HepG2 (cell line): ENCODE results near the gene TMEM218. TPM values are rescaled to one million over a fixed set of nuclear protein-coding genes. Genes with fewer than 3 reads are reported as not detected.
A peak's percentile ranks its signal among the peaks of the same experiment; 100 is the strongest.

Experiments
- ASH2L ChIP-seq: fragments of 300-600, 200-600 bp; sonication (generic); IDR thresholded peaks from 2 replicates; pipeline ENCODE4 v1.7.0; 2017; ENCODE audit warnings: low read depth, mild to moderate bottlenecking, moderate library complexity, mixed read lengths, low read length; ENCODE audit not compliant: insufficient read length
- ATF4 ChIP-seq, 2 experiments: fragments of 450-650 bp in 1 of 2; sonication (generic) in 1 of 2; formaldehyde crosslinking; IDR thresholded peaks; 2 replicates each; pipeline versions ENCODE4 v1.5.0 to v1.8.0; 2020 to 2022; ENCODE audit warnings: mild to moderate bottlenecking in 1 of 2, missing genetic modification reagents in 1 of 2
- BRD4 ChIP-seq: sonication (generic); formaldehyde crosslinking; IDR thresholded peaks from 2 replicates; pipeline ENCODE4 v1.4.0; 2020; ENCODE audit warnings: missing genetic modification reagents
- DNMT3B ChIP-seq: conservative IDR thresholded peaks from 2 replicates; pipeline ENCODE4 v1.6.1; 2016; ENCODE audit warnings: missing biosample characterization, control low read depth
- GLI4 ChIP-seq: sonication (generic); formaldehyde crosslinking; IDR thresholded peaks from 2 replicates; pipeline ENCODE4 v1.5.1; 2020; ENCODE audit warnings: missing genetic modification reagents, mild to moderate bottlenecking, moderate library complexity, borderline replicate concordance
- HMGXB4 ChIP-seq, 2 experiments: sonication (generic) in 1 of 2; formaldehyde crosslinking in 1 of 2; IDR thresholded peaks; 2 replicates each; pipeline versions ENCODE4 v1.4.0 to v1.6.1; 2018 to 2020; ENCODE audit warnings: missing genetic modification reagents in 2 of 2, borderline replicate concordance in 1 of 2, low read depth in 1 of 2, mild to moderate bottlenecking in 1 of 2, missing biosample characterization in 1 of 2
- IRF2 ChIP-seq: IDR thresholded peaks from 2 replicates; pipeline ENCODE4 v1.6.1; 2018; ENCODE audit warnings: missing genetic modification reagents, missing compliant biosample characterization
- NCOR1 ChIP-seq: fragments of 200-600 bp; sonication (generic); IDR thresholded peaks from 2 replicates; pipeline ENCODE4 v1.7.0; 2017; ENCODE audit warnings: antibody characterized with exemption, low read length, borderline replicate concordance
- NFIB ChIP-seq: sonication (generic); formaldehyde crosslinking; IDR thresholded peaks from 2 replicates; pipeline ENCODE4 v1.9.0; 2021; ENCODE audit warnings: missing genetic modification reagents, mild to moderate bottlenecking, borderline replicate concordance
- PRDM4 ChIP-seq: sonication (generic); formaldehyde crosslinking; IDR thresholded peaks from 2 replicates; pipeline ENCODE4 v1.9.0; 2021; ENCODE audit warnings: missing genetic modification reagents, borderline replicate concordance
- PTBP1 ChIP-seq: fragments of 200-400 bp; formaldehyde crosslinking; IDR thresholded peaks from 2 replicates; pipeline ENCODE4 v1.6.1; 2018; ENCODE audit warnings: low read length, low read depth; ENCODE audit not compliant: poor library complexity, severe bottlenecking
- SIX1 ChIP-seq: sonication (generic); formaldehyde crosslinking; IDR thresholded peaks from 2 replicates; pipeline ENCODE4 v1.4.0; 2020; ENCODE audit warnings: missing genetic modification reagents, borderline replicate concordance
- TMF1 ChIP-seq: sonication (generic); formaldehyde crosslinking; IDR thresholded peaks from 2 replicates; pipeline ENCODE4 v1.8.1; 2022; ENCODE audit warnings: low read depth, missing genetic modification reagents
- ZNF446 ChIP-seq: sonication (generic); formaldehyde crosslinking; IDR thresholded peaks from 2 replicates; pipeline ENCODE4 v1.5.0; 2020; ENCODE audit warnings: mild to moderate bottlenecking, missing genetic modification reagents
- polyA plus RNA-seq, 8 experiments: library from polyadenylated mRNA; depleted of rRNA in 3 of 8; stranded (reverse) in 7 of 8; unstranded in 1 of 8; fragments of >200 nt; fragmentation: Illumina TruSeq in 4 of 8; extraction: Trizol in 4 of 8; gene quantifications; 2 replicates each; pipeline versions ENCODE4 v1.2.1 to v1.2.3, GENCODE V29; 2011 to 2016; ENCODE audit warnings: low read depth in 4 of 8, missing spikeins in 1 of 8, mixed read lengths in 1 of 8; ENCODE audit not compliant: insufficient read depth in 1 of 8
- total RNA-seq, 5 experiments: library from RNA; depleted of rRNA; stranded (reverse); fragments of >200 nt; fragmentation: Illumina TruSeq; extraction: Trizol; gene quantifications; 2 replicates each; pipeline ENCODE4 v1.2.3, GENCODE V29; 2016; ENCODE audit warnings: low read depth in 1 of 5
- TF ChIP-seq, protein P1 (sequence below): sonication (generic); formaldehyde crosslinking; IDR thresholded peaks from 2 replicates; pipeline ENCODE4 v1.5.1; 2020; ENCODE audit warnings: missing genetic modification reagents, mild to moderate bottlenecking, borderline replicate concordance
- TF ChIP-seq, protein P2 (sequence below): sonication (generic); formaldehyde crosslinking; IDR thresholded peaks from 2 replicates; pipeline ENCODE4 v1.5.1; 2020; ENCODE audit warnings: missing genetic modification reagents, mild to moderate bottlenecking, borderline replicate concordance
- TF ChIP-seq, protein P3 (sequence below): sonication (generic); formaldehyde crosslinking; IDR thresholded peaks from 2 replicates; pipeline ENCODE4 v1.8.0; 2022; ENCODE audit warnings: missing genetic modification reagents, mild to moderate bottlenecking, inconsistent platforms, borderline replicate concordance

TMEM218 gene
- total and polyA plus RNA-seq, 2 of the 13 experiments (the other 11 are each of a cell fraction or from before 2014, with no cell fraction given) = 11.8 to 14.0 TPM

- TF ChIP-seq, protein P1, sequence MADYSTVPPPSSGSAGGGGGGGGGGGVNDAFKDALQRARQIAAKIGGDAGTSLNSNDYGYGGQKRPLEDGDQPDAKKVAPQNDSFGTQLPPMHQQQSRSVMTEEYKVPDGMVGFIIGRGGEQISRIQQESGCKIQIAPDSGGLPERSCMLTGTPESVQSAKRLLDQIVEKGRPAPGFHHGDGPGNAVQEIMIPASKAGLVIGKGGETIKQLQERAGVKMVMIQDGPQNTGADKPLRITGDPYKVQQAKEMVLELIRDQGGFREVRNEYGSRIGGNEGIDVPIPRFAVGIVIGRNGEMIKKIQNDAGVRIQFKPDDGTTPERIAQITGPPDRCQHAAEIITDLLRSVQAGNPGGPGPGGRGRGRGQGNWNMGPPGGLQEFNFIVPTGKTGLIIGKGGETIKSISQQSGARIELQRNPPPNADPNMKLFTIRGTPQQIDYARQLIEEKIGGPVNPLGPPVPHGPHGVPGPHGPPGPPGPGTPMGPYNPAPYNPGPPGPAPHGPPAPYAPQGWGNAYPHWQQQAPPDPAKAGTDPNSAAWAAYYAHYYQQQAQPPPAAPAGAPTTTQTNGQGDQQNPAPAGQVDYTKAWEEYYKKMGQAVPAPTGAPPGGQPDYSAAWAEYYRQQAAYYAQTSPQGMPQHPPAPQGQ (CRISPR knock-in tag) = no peak
- TF ChIP-seq, protein P2, sequence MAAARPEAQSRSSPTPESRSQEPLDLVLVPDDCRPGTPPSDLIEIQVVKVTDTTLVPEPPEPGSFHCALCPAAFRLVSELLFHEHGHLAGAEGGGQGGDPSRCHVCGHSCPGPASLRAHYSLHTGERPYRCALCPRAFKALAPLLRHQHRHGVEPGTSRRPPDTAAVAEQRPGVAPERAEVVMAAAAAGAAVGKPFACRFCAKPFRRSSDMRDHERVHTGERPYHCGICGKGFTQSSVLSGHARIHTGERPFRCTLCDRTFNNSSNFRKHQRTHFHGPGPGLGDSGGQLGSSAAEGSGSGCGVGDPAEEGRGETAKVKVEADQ = peak; percentile 62; the same call in 1 of the 2 replicates
- TF ChIP-seq SIX1 (CRISPR knock-in tag) (no peak), TMF1 (CRISPR knock-in tag) (no peak), BRD4 (CRISPR knock-in tag) (no peak), NFIB (CRISPR knock-in tag) (no peak), PRDM4 (CRISPR knock-in tag) (no peak), HMGXB4 (CRISPR knock-in tag; IDR thresholded peaks at IDR 0.05; ENCODE audit: borderline replicate concordance in 1 of 2, low read depth in 1 of 2) (0 out of 4 replicates have a peak, but pooled peaks of 1 of the 2 experiments have one; percentile 21), ZNF446 (CRISPR knock-in tag) (no peak), PTBP1 (no peak), ATF4 (CRISPR knock-in tag; IDR thresholded peaks at IDR 0.05) (peak in 1 of 2 experiments; percentile 31; a peak in 1 of 4 replicates), ASH2L (peak; percentile 76), GLI4 (CRISPR knock-in tag) (0 out of 2 replicates have a peak, but pooled peaks have one; percentile 42), NCOR1 (peak; percentile 52; the same call in 1 of the 2 replicates), IRF2 (0 out of 2 replicates have a peak, but pooled peaks have one; percentile 12), DNMT3B (CRISPR knock-in tag) (peak; percentile 83; the same call in 1 of the 2 replicates)
- TF ChIP-seq, protein P3, sequence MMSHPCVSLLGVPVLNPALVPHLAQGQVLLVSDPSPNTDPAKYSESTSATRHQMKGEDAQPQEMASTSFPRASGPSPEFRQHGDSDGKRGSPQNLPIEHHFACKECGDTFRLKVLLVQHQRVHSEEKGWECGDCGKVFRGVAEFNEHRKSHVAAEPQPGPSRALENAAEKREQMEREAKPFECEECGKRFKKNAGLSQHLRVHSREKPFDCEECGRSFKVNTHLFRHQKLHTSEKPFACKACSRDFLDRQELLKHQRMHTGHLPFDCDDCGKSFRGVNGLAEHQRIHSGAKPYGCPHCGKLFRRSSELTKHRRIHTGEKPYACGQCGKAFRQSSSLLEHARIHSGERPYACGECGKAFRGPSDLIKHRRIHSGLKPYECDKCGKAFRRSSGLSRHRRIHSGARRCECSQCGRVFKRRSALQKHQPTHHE (CRISPR knock-in tag) = no peak
These were observed at the start of gene TMEM218 (continued) for GRCh38 chr11:125111343-125112207.
